ENCODE measurements around the gene GRIN1.
A peak's percentile ranks its signal among the peaks of the same experiment; 100 is the strongest.

Gene GRIN1

GRCh38 chr9:137169896-137170358 lies 31.0 kb downstream of the GRIN1 start, which contains the start of gene LRRC26:
Gene LRRC26 (minus strand): TSS chr9:137170051. CDS start chr9:137169943, 108 bp downstream.
- Histone ChIP-seq H3K36me3 (ENCODE audit: control insufficient read depth, insufficient read depth, low read length) (no peaks in the 10 kb centered on the region), H3K4me3 (replicated peaks; ENCODE audit: low read depth, low read length) (peak within 1 kb of the TSS; percentile 58), H3K27me3 (replicated peaks; ENCODE audit: control insufficient read depth, insufficient read depth, low read length) (no peaks in the 10 kb centered on the region; the same call in 1 of the 2 replicates)
- no peak for TF ChIP-seq CTCF (IDR thresholded peaks at IDR 0.05; ENCODE audit: insufficient read depth, low read length, poor library complexity, severe bottlenecking)
- no peak for DNase-seq (ENCODE audit: extremely low read depth, insufficient read length)

GRCh38 chr9:137170486-137171148 lies 31.7 kb downstream of the GRIN1 start:
- Histone ChIP-seq H3K27me3 (replicated peaks; ENCODE audit: control insufficient read depth, insufficient read depth, low read length) (no peaks in the 10 kb centered on the region; the same call in 1 of the 2 replicates), H3K4me3 (replicated peaks; ENCODE audit: low read depth, low read length) (no peak overlapping the region), H3K36me3 (ENCODE audit: control insufficient read depth, insufficient read depth, low read length) (no peaks in the 10 kb centered on the region)
- no peak for DNase-seq (ENCODE audit: extremely low read depth, insufficient read length)
- TF ChIP-seq CTCF (IDR thresholded peaks at IDR 0.05; ENCODE audit: insufficient read depth, low read length, poor library complexity, severe bottlenecking), result no peak

- Histone ChIP-seq H3K36me3 (ENCODE audit: control insufficient read depth, insufficient read depth, low read length) (no peaks in the 10 kb centered on the region), H3K4me3 (replicated peaks; ENCODE audit: low read depth, low read length) (no peak overlapping the region), H3K27me3 (replicated peaks; ENCODE audit: control insufficient read depth, insufficient read depth, low read length) (no peaks in the 10 kb centered on the region; the same call in 1 of the 2 replicates)
- DNase-seq (ENCODE audit: extremely low read depth, insufficient read length), result no peak
- TF ChIP-seq CTCF (IDR thresholded peaks at IDR 0.05; ENCODE audit: insufficient read depth, low read length, poor library complexity, severe bottlenecking), result no peak
Observed at GRCh38 chr9:137171149-137171900, 32.4 kb downstream of the GRIN1 start.

GRCh38 chr9:137172901-137173795 lies 34.2 kb downstream of the GRIN1 start:
- Histone ChIP-seq H3K4me3 (replicated peaks; ENCODE audit: low read depth, low read length) (no peak overlapping the region), H3K36me3 (ENCODE audit: control insufficient read depth, insufficient read depth, low read length) (peaks cover 2% of the 10 kb centered on the region; the same call in 1 of the 2 replicates), H3K27me3 (replicated peaks; ENCODE audit: control insufficient read depth, insufficient read depth, low read length) (no peaks in the 10 kb centered on the region; the same call in 1 of the 2 replicates)
- no peak for TF ChIP-seq CTCF (IDR thresholded peaks at IDR 0.05; ENCODE audit: insufficient read depth, low read length, poor library complexity, severe bottlenecking)
- DNase-seq (ENCODE audit: extremely low read depth, insufficient read length), result no peak

- DNase-seq (ENCODE audit: extremely low read depth, insufficient read length), result no peak
- Histone ChIP-seq H3K4me3 (replicated peaks; ENCODE audit: low read depth, low read length) (no peak overlapping the region), H3K27me3 (replicated peaks; ENCODE audit: control insufficient read depth, insufficient read depth, low read length) (no peaks in the 10 kb centered on the region; the same call in 1 of the 2 replicates), H3K36me3 (ENCODE audit: control insufficient read depth, insufficient read depth, low read length) (peaks cover 2% of the 10 kb centered on the region)
- TF ChIP-seq CTCF (IDR thresholded peaks at IDR 0.05; ENCODE audit: insufficient read depth, low read length, poor library complexity, severe bottlenecking), result no peak
Observed at GRCh38 chr9:137173796-137174664, 35.1 kb downstream of the GRIN1 start.
